Measurements from ENCODE around the gene SEMA7A. TPM values are rescaled to one million over a fixed set of nuclear protein-coding genes. Genes with fewer than 3 reads are reported as not detected.

Gene SEMA7A
- total and polyA plus RNA-seq, 9 of the 15 experiments (the other 6 are each of a cell fraction or from before 2014, with no cell fraction given): 0.04 to 8.2 (median 5.4) TPM; not detected in 1

DNA sequence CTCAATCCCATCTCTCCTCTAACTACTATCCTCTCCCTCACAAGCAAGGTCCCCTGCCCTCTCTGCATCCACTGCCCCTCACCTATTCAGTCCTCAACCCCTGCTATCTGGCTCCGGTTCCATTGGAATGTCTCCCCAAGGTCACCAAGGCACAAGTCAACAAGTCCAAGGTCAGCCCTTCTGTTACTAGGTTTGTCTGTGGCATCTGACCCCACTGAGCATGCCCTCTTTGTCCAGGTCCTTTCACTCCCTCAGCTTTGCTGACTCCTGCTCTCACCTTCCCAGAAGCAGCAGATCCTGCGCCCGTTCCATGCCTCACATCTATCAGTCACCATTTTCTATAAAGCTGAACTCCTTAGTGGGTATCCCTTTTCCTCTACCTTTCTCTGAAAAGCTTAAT is 8.3 kb upstream of the SEMA7A start:
- POLR2A ChIA-PET: interaction anchor here (0.5 to 1.0 kb wide), 5 partner anchors 35 to 159 kb away, joined by 3 to 5 read pairs (median 3); no protein-coding TSS in a partner anchor
- Histone ChIP-seq H3K9ac (ENCODE audit: insufficient read depth in 1 of 2, low read depth in 2 of 2, low read length in 2 of 2) (no peak overlapping the region), H3K36me3 (ENCODE audit: control insufficient read depth, insufficient read depth, low read length) (peaks cover 14% of the 10 kb centered on the region; the same call in 2 of the 3 replicates), H3K79me2 (ENCODE audit: control insufficient read depth, insufficient read depth, low read length) (no peaks in the 10 kb centered on the region), H3K4me1 (replicated peaks in 1 of 2; ENCODE audit: control insufficient read depth in 2 of 2, insufficient read depth in 2 of 2, low read length in 2 of 2) (peaks cover under 1 to 8% of the 10 kb centered on the region in 2 experiments; a peak in 4 of 5 replicates), H2AFZ (ENCODE audit: low read depth, low read length) (no peak overlapping the region), H3K4me2 (ENCODE audit: insufficient read depth, low read length) (no peak overlapping the region), H3K4me3 (no peak overlapping the region), H3K27ac (ENCODE audit: extremely low read depth, low read depth, low read length) (no peak overlapping the region), H3K9me3 (replicated peaks; ENCODE audit: control insufficient read depth, insufficient read depth, low read depth, low read length) (no peaks in the 10 kb centered on the region), H3K27me3 (ENCODE audit: control insufficient read depth in 2 of 2, insufficient read depth in 2 of 2, low read length in 2 of 2) (no peaks in the 10 kb centered on the region), H4K20me1 (replicated peaks; ENCODE audit: control insufficient read depth, insufficient read depth, low read length) (no peaks in the 10 kb centered on the region), H3K9me1 (ENCODE audit: control insufficient read depth, insufficient read depth, low read length) (no peaks in the 10 kb centered on the region)
- FAIRE-seq (no peak), DNase-seq (ENCODE audit: extremely low read depth in 1 of 4, low spot score in 3 of 4) (no peak), ATAC-seq (no peak)
- in situ Hi-C loops (cut with MboI) (no loop called here), intact Hi-C loops (cut with micrococcal nuclease) (no loop called here)
- no TSS peak for BruUV-seq (replicated peaks)
- CTCF ChIA-PET (ENCODE audit: low intra/inter-chr PET ratio): no interaction called here
- WGBS (ENCODE audit: insufficient coverage, low coverage, missing lambda C conversion rate): 65% methylated on average over 3 of the region's 3 CpGs
- no peak for TF ChIP-seq FOXP1 (CRISPR knock-in tag; IDR thresholded peaks at IDR 0.05)
- 0 out of 2 replicates have a peak, but pooled peaks have one; percentile 16 for TF ChIP-seq ESRRA (IDR thresholded peaks at IDR 0.05; ENCODE audit: borderline replicate concordance, low read depth)

DNA sequence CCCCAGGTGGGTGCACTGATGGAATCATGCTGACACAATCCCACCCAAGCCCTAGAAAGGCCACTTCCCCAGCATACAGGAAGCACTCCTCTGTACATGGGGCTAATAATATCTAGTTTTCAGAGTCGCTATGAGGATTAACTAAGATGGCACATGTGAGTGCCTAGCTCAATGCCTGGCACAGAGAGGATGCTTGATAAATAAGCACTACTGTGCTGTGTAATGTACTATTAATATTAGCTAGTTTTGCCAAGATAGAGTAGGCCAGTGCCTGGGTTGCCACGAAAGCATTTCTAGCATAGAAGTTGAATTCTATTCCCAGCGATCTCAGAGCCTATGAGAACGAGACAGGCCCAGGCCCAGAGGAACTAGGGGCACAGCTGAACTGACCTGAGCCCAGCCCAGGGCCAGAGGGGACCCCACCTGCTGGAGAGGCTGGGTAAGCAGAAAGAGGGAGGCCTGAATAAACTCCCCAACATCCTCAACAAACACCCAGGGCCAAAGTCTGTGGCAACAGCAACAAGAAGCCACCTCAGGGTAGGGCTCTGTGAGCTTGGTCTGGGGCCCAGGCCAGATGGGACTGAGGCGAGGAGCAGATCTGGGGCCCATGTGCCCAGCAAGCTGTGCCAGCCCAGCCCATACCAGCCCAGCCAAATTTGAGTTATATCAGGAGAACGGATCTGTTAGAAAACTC is 7.6 kb upstream of the SEMA7A start:
- POLR2A ChIA-PET: interaction anchor here (0.5 to 1.0 kb wide), 3 partner anchors 34 to 70 kb away, joined by 3 read pairs; no protein-coding TSS in a partner anchor
- Histone ChIP-seq H3K4me2 (ENCODE audit: insufficient read depth, low read length) (no peak overlapping the region), H3K9me1 (ENCODE audit: control insufficient read depth, insufficient read depth, low read length) (no peaks in the 10 kb centered on the region), H3K9ac (ENCODE audit: insufficient read depth in 1 of 2, low read depth in 2 of 2, low read length in 2 of 2) (peak overlapping the region in 1 of 2 experiments; percentile 50; a peak in 1 of 4 replicates), H3K4me3 (no peak overlapping the region), H3K79me2 (ENCODE audit: control insufficient read depth, insufficient read depth, low read length) (no peaks in the 10 kb centered on the region), H2AFZ (ENCODE audit: low read depth, low read length) (no peak overlapping the region), H3K4me1 (replicated peaks in 1 of 2; ENCODE audit: control insufficient read depth in 2 of 2, insufficient read depth in 2 of 2, low read length in 2 of 2) (peaks cover 5 to 15% of the 10 kb centered on the region in 2 experiments; a peak in 4 of 5 replicates), H3K9me3 (replicated peaks; ENCODE audit: control insufficient read depth, insufficient read depth, low read depth, low read length) (no peaks in the 10 kb centered on the region), H3K36me3 (ENCODE audit: control insufficient read depth, insufficient read depth, low read length) (peaks cover 9% of the 10 kb centered on the region; the same call in 2 of the 3 replicates), H3K27me3 (ENCODE audit: control insufficient read depth in 2 of 2, insufficient read depth in 2 of 2, low read length in 2 of 2) (no peaks in the 10 kb centered on the region), H3K27ac (ENCODE audit: extremely low read depth, low read depth, low read length) (no peak overlapping the region), H4K20me1 (replicated peaks; ENCODE audit: control insufficient read depth, insufficient read depth, low read length) (no peaks in the 10 kb centered on the region)
- BruUV-seq (replicated peaks): no TSS peak
- no peak for FAIRE-seq
- no peak for TF ChIP-seq U2AF1 (optimal IDR thresholded peaks at IDR 0.05; ENCODE audit: low read depth, low read length)
- TF ChIP-seq, protein P1, sequence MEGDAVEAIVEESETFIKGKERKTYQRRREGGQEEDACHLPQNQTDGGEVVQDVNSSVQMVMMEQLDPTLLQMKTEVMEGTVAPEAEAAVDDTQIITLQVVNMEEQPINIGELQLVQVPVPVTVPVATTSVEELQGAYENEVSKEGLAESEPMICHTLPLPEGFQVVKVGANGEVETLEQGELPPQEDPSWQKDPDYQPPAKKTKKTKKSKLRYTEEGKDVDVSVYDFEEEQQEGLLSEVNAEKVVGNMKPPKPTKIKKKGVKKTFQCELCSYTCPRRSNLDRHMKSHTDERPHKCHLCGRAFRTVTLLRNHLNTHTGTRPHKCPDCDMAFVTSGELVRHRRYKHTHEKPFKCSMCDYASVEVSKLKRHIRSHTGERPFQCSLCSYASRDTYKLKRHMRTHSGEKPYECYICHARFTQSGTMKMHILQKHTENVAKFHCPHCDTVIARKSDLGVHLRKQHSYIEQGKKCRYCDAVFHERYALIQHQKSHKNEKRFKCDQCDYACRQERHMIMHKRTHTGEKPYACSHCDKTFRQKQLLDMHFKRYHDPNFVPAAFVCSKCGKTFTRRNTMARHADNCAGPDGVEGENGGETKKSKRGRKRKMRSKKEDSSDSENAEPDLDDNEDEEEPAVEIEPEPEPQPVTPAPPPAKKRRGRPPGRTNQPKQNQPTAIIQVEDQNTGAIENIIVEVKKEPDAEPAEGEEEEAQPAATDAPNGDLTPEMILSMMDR (IDR thresholded peaks at IDR 0.05 in 2 of 3, conservative IDR thresholded peaks at IDR 0.05 in 1 of 3; ENCODE audit: insufficient read depth in 2 of 3, low read depth in 1 of 3, low read length in 3 of 3): 0 out of 6 replicates have a peak, but pooled peaks of 1 of the 3 experiments have one; percentile 1
- in situ Hi-C loops (cut with MboI) (no loop called here), intact Hi-C loops (cut with micrococcal nuclease) (no loop called here)
- ATAC-seq: no peak
- WGBS (ENCODE audit: insufficient coverage, low coverage, missing lambda C conversion rate): 31% methylated on average over 6 of the region's 6 CpGs
- CTCF ChIA-PET (ENCODE audit: low intra/inter-chr PET ratio): no interaction called here
- no peak for DNase-seq (ENCODE audit: extremely low read depth in 1 of 4, low spot score in 3 of 4)

All from K562 (cell line).